Spleen (tissue), 11 donors: ENCODE data around the gene KCNE4. TPM values are rescaled to one million over a fixed set of nuclear protein-coding genes. Genes with fewer than 3 reads are reported as not detected.

ENCODE experiments used
- DNase-seq: peaks from one replicate; pipeline ENCODE4 v3.0.0-alpha.2; 2020
- H3K27ac ChIP-seq, 8 donors: fragments of 200-600 bp; sonication (generic) in 7 of 8; 1 replicate in 4 of 8; 2 replicates in 4 of 8; pipeline versions ENCODE4 v1.5.0 to v1.8.0; 2016 to 2021; ENCODE audit warnings: inconsistent platforms in 4 of 8, mild to moderate bottlenecking in 4 of 8, moderate library complexity in 1 of 8
- H3K27me3 ChIP-seq, 7 donors: fragments of 200-600 bp; sonication (generic) in 6 of 7; replicated peaks in 1 of 7; 1 replicate in 4 of 7; 2 replicates in 3 of 7; pipeline versions ENCODE4 v1.5.0 to v1.8.0; 2016 to 2021; ENCODE audit warnings: inconsistent platforms in 3 of 7, mild to moderate bottlenecking in 1 of 7
- H3K36me3 ChIP-seq, 6 donors: fragments of 200-600 bp; sonication (generic) in 5 of 6; 1 replicate in 4 of 6; 2 replicates in 2 of 6; pipeline versions ENCODE4 v1.5.0 to v1.8.0; 2016 to 2021; ENCODE audit warnings: inconsistent platforms in 2 of 6
- H3K4me1 ChIP-seq, 6 donors: fragments of 200-600 bp; sonication (generic) in 5 of 6; 1 replicate in 3 of 6; 2 replicates in 3 of 6; pipeline versions ENCODE4 v1.5.0 to v1.8.0; 2016 to 2021; ENCODE audit warnings: inconsistent platforms in 3 of 6
- H3K4me3 ChIP-seq, 8 donors: fragments of 200-600 bp; sonication (generic) in 7 of 8; 1 replicate in 4 of 8; 2 replicates in 4 of 8; pipeline versions ENCODE4 v1.5.0 to v1.8.0; 2016 to 2021; ENCODE audit warnings: inconsistent platforms in 4 of 8, mild to moderate bottlenecking in 4 of 8, moderate library complexity in 2 of 8
- H3K9me3 ChIP-seq, 8 donors: fragments of 200-600 bp; sonication (generic) in 7 of 8; 1 replicate in 4 of 8; 2 replicates in 4 of 8; pipeline versions ENCODE4 v1.5.0 to v1.8.0; 2016 to 2021; ENCODE audit warnings: inconsistent platforms in 4 of 8
- POLR2A ChIP-seq, 3 donors: fragments of 450-650 bp; IDR thresholded peaks; one replicate each; pipeline ENCODE4 v1.5.1; 2017; ENCODE audit warnings: antibody characterized with exemption in 3 of 3, mild to moderate bottlenecking in 1 of 3
- POLR2AphosphoS5 ChIP-seq, 3 donors: sonication (generic); formaldehyde crosslinking; IDR thresholded peaks; one replicate each; pipeline ENCODE4 v1.5.1; 2017; ENCODE audit warnings: antibody characterized with exemption in 3 of 3
- WGBS, 5 donors: extraction: QIAGEN DNeasy Blood & Tissue Kit in 3 of 5; methylation state at CpG; one replicate each; pipeline versions ENCODE4 v1.1.5 to v1.1.7; 2013 to 2018; 5-methylcytosine and 5-hydroxymethylcytosine counted together
- intact Hi-C: fragments of 100-400 bp; cut with DNase I; formaldehyde crosslinking; loops from one replicate; pipeline ENCODE4 v1.15.0; 2023; ENCODE audit warnings: low total_unique reads
- polyA plus RNA-seq, 3 donors: library from polyadenylated mRNA; stranded (reverse); fragments of 200-250 nt; gene quantifications; one replicate each; pipeline ENCODE4 v1.2.1, GENCODE V29; 2013
- total RNA-seq, 7 donors: library from RNA; depleted of rRNA in 3 of 7; stranded (reverse); fragments of >200 nt in 3 of 7; fragmentation: NEBNext Ultra II Directional in 4 of 7; extraction: Animal tissue kit (Norgen Biotek cat#: 25700) in 4 of 7; gene quantifications; one replicate each; pipeline versions ENCODE4 v1.1.0 to v1.2.1, GENCODE V29; 2016 to 2021
- TF ChIP-seq, protein P1 (sequence below), 11 experiments: fragments of 200-600 bp in 7 of 11; fragments of 450-650 bp in 4 of 11; sonication (generic) in 4 of 11; IDR thresholded peaks in 8 of 11; conservative IDR thresholded peaks in 3 of 11; 1 replicate in 7 of 11; 2 replicates in 4 of 11; pipeline versions ENCODE4 v1.4.0 to v1.8.0; 2016 to 2021; ENCODE audit warnings: antibody characterized with exemption in 11 of 11, inconsistent platforms in 4 of 11, mild to moderate bottlenecking in 1 of 11
- donor health status: healthy with polysubstance abuse.
- donor health status: DM: no; HTN: no; CAD: no; lungs with moderate emphysema.
- donor health status: DM: no; HTN: no; CAD: no.
- donor health status: Bipolar disorder and iron deficiency.
- donor health status: healthy.
- donor health status: DM: no; HTN: no; CAD: no.
- donor health status: DM: yes; HTN: yes; CAD: no.

Gene KCNE4
- total and polyA plus RNA-seq, 10 donors = 1.0 to 25.0 (median 4.3) TPM

DNA sequence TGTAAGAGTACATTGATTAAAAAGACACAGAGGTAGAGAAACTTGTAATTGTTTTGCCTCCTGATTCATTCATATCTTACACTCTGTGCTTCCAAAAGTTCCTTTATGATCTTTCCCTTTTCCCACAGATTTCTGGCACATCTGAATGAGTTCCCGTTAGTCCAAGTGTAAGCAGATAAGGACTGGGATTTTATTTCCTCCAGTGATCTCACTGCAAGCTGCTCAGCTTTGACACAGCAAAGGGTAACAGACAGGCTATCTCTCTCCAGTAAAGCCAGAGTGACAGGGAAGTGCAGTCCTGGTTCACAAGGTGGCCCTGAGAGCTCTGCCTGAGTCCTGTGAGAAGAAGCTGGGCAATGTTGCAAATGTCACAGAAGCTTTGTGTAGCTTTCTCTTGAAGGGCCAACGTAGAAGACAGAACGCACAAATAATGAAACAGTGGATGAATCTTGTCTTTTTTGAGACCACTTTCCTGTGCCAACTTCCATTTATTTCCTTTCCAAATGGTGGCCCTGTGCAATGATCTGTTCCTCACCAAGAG is 32.5 kb upstream of the KCNE4 start:
- no peak for DNase-seq
- intact Hi-C loops = no loop called here
- Histone ChIP-seq H3K27me3 (no peaks in the 10 kb centered on the region), H3K27ac (no peak overlapping the region), H3K36me3 (no peaks in the 10 kb centered on the region), H3K4me3 (no peak overlapping the region), H3K4me1 (no peaks in the 10 kb centered on the region), H3K9me3 (peaks cover 0 to 12% (median 0%) of the 10 kb centered on the region in 8 donors)
- 76 to 87% (median 86%) methylated on average over 3 of the region's 3 CpGs for WGBS, 5 donors
- TF ChIP-seq, protein P1, sequence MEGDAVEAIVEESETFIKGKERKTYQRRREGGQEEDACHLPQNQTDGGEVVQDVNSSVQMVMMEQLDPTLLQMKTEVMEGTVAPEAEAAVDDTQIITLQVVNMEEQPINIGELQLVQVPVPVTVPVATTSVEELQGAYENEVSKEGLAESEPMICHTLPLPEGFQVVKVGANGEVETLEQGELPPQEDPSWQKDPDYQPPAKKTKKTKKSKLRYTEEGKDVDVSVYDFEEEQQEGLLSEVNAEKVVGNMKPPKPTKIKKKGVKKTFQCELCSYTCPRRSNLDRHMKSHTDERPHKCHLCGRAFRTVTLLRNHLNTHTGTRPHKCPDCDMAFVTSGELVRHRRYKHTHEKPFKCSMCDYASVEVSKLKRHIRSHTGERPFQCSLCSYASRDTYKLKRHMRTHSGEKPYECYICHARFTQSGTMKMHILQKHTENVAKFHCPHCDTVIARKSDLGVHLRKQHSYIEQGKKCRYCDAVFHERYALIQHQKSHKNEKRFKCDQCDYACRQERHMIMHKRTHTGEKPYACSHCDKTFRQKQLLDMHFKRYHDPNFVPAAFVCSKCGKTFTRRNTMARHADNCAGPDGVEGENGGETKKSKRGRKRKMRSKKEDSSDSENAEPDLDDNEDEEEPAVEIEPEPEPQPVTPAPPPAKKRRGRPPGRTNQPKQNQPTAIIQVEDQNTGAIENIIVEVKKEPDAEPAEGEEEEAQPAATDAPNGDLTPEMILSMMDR (IDR thresholded peaks at IDR 0.05 in 8 of 11, conservative IDR thresholded peaks at IDR 0.05 in 3 of 11) = no peak
- TF ChIP-seq POLR2A (IDR thresholded peaks at IDR 0.05) (no peak), POLR2AphosphoS5 (IDR thresholded peaks at IDR 0.05) (no peak)

DNA sequence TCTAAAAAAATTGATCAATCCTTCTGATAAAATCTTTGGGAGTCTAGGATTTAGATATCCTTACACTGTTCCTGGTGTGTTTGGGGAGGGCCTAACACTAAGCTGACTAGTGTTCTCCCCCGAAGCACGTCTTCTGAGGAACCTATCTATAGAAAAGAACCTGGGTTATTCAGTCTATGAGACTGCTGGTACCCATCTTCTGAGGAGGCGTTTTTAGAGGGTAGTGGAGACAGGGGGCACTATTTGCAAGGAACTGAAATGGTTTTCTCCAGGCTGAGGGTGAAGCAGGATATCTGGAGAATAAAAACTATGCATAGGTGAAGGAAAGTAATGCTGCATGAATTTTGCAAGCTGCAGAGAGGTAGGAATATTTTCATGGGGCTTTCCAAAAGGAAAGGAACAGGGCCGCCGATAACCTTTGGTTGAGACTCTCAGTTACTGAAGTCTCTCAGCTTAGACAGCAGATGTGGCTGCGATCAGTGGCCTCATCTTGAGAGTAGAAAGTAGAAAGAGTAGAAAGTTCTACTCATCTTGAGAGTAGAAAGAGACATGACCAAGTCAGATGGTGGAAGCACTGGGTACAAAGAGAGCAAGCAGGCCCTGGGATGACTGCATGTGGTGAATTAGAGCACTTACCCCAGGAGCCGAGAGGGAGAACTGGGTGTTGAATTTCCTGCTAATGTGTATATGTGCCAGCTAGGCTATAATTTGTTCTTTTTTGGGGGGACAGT is 31.8 kb upstream of the KCNE4 start:
- no peak overlapping the region for H3K4me3 ChIP-seq
- WGBS, 5 donors = 74 to 87% (median 86%) methylated on average over 7 of the region's 7 CpGs
- peaks cover 0 to 12% (median 0%) of the 10 kb centered on the region in 8 donors for H3K9me3 ChIP-seq
- DNase-seq = no peak
- intact Hi-C loops = no loop called here
- TF ChIP-seq, protein P1 (IDR thresholded peaks at IDR 0.05 in 8 of 11, conservative IDR thresholded peaks at IDR 0.05 in 3 of 11) = no peak
- TF ChIP-seq POLR2A (IDR thresholded peaks at IDR 0.05) = no peak
- TF ChIP-seq POLR2AphosphoS5 (IDR thresholded peaks at IDR 0.05) = no peak
- no peaks in the 10 kb centered on the region for H3K36me3 ChIP-seq
- H3K27me3 ChIP-seq = no peaks in the 10 kb centered on the region
- no peak overlapping the region for H3K27ac ChIP-seq
- H3K4me1 ChIP-seq = no peaks in the 10 kb centered on the region

DNA sequence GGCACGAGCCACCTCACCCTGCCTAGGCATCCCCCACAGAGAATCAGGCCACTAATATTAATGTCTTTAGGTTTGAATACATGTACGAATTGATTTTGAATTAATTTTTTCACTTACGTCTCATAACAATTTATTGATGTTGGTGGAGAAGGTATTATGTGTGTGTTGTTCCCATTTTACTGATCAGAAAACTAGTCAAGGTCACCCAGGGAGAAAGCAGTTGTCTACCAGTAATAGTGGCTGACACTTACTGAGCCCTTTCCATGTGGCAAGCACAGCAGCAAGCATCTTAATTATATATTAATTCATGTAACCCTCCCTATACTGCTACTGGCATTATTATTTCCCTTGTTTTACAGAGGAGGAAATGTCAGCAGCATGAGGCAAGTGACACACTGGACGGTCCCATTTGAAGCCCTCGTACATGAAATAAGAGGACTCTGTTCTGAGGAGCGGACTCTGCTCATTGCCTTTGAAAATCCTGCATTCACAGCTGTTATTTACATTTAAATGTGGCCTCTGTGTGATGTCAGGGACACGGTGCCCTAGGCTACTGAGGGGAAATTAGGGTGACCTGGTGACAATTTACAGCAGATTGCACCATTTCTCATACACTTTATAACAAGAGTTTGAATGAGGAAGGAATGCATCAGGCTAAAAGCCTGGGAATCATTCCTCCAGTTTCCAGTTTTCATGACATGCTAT is 30.9 kb upstream of the KCNE4 start:
- Histone ChIP-seq H3K27me3 (no peaks in the 10 kb centered on the region), H3K27ac (no peak overlapping the region), H3K9me3 (peaks cover 0 to 12% (median 0%) of the 10 kb centered on the region in 8 donors), H3K4me1 (no peaks in the 10 kb centered on the region), H3K4me3 (no peak overlapping the region), H3K36me3 (no peaks in the 10 kb centered on the region)
- 72 to 85% (median 76%) methylated on average over 7 of the region's 7 CpGs for WGBS, 5 donors
- TF ChIP-seq, protein P1 (IDR thresholded peaks at IDR 0.05 in 8 of 11, conservative IDR thresholded peaks at IDR 0.05 in 3 of 11) = no peak
- TF ChIP-seq POLR2A (IDR thresholded peaks at IDR 0.05) (no peak), POLR2AphosphoS5 (IDR thresholded peaks at IDR 0.05) (no peak)
- intact Hi-C loops = no loop called here
- DNase-seq = no peak
